ENCODE results near the gene CELA3B.
"Not testable (repeated sequence)": the region's sequence is repeated elsewhere in the genome, so short reads cannot be mapped to it uniquely, and the experiment has no call there.

Gene CELA3B

DNA sequence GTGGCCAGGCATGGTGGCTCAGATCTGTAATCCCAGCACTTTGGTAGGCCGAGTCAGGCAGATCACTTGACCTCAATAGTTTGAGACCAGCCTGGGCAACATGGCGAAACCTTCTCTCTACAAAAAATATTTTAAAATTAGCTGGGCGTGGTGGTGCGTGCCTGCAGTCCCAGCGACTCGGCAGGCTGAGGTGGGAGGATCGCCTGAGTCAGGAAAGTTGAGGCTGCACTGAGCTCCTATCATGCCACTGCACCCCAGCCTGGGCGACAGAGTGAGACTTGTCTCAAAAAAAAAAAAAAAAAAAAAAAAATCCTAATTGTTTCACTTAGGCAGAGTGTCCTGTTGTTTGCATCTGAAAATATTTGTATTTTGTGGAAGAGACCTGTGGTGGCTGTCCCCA is 17.9 kb downstream of the CELA3B start:
- DNase-seq (ENCODE audit: low spot score); in situ Hi-C loops (cut with MboI; ENCODE audit: low sequenced_read_pairs, unreplicated experiment): not testable (repeated sequence)

GRCh38 chr1:21996663-21996970 is 19.8 kb downstream of the CELA3B start:
- DNase-seq (ENCODE audit: low spot score); in situ Hi-C loops (cut with MboI; ENCODE audit: low sequenced_read_pairs, unreplicated experiment): not testable (repeated sequence)

GRCh38 chr1:21997891-21998623 is 21.2 kb downstream of the CELA3B start:
- in situ Hi-C loops (cut with MboI; ENCODE audit: low sequenced_read_pairs, unreplicated experiment); DNase-seq (ENCODE audit: low spot score): not testable (repeated sequence)

DNA sequence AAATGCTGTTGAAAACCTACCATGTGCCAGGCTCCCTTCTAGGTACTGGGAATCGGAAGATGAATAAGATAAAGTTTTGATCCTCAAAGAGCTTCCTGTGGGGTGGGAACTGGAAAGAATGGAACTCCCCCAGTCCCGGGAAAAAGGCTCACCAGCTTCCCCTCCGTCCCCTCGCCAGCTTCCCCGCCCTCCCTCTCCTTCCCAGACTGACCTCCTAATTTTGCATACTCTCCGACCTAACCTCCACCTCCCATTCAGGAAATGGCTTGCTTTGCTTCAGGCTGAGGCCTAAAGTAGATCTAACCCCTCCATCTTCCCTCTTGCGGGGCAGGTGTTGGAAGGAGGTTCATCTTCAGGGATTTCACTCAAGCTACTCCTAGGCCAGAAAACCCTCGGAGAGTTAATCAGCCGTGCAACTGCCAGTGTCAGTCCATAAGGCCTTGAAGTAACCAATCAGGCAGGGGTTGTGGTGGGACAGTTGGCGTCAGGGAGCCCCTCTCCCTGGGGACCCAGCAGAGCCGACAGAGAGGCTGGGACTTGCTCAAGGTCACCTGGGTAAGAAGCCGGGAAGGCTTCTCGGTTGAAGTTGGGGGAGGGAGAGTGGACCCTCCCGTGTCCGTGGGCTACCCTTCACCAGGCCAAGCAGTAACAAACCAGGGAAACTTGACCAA is 21.9 kb downstream of the CELA3B start:
- DNase-seq (ENCODE audit: low spot score); in situ Hi-C loops (cut with MboI; ENCODE audit: low sequenced_read_pairs, unreplicated experiment): not testable (repeated sequence)

GRCh38 chr1:21999645-22000044 is 22.8 kb downstream of the CELA3B start:
- in situ Hi-C loops (cut with MboI; ENCODE audit: low sequenced_read_pairs, unreplicated experiment); DNase-seq (ENCODE audit: low spot score): not testable (repeated sequence)

DNA sequence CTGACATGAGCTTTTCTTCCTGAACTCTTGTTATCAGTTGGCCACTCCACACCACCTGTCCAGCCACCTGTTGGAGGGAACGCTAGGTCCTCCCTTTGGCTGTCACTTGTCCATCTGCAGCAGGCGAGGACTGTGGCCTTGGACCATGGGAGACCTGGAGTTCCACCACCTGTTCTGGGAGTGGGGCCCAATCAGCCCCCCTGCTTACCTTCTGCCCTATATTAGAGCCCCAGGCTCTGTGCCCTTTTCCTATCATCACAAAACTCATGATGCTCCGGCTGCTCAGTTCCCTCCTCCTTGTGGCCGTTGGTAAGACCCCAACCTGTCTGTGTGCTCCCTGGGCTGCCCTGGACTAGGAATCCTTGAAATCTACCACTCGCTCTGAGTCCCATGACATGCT is 24.6 kb downstream of the CELA3B start, which contains the start of gene CELA3A:
CELA3A (plus strand) TSS at position 249 of the 400 bp plus-strand sequence; CDS start at position 267, 18 bp downstream.
- no peak for DNase-seq (ENCODE audit: low spot score)
- in situ Hi-C loops (cut with MboI; ENCODE audit: low sequenced_read_pairs, unreplicated experiment), result no loop called here
- no peak for TF ChIP-seq CTCF (IDR thresholded peaks at IDR 0.05; ENCODE audit: borderline replicate concordance, control extremely low read depth, extremely low read depth, insufficient read depth, missing control alignments)

DNA sequence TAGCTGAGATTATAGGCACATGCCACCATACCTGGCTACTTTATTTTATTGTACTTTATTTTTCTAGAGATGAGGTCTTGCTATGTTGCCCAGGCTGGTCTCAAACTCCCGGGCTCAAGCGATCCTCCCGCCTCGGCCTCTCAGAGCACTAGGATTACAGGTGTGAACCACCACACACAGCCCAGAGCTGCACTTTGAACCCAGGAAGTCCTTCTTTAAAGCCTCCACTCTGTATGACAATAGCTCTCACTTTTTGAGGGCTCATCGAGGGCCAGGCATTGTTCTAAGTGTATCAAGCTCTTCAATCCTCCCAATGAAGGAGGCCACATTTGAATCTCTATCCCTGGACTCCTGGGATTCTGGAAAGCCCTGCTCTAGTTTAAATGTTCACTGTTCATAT is 25.6 kb downstream of the CELA3B start:
- in situ Hi-C loops (cut with MboI; ENCODE audit: low sequenced_read_pairs, unreplicated experiment); DNase-seq (ENCODE audit: low spot score): not testable (repeated sequence)

- DNase-seq (ENCODE audit: low spot score); in situ Hi-C loops (cut with MboI; ENCODE audit: low sequenced_read_pairs, unreplicated experiment): not testable (repeated sequence)
Observed at GRCh38 chr1:22002875-22003274, 26.1 kb downstream of the CELA3B start.

DNA sequence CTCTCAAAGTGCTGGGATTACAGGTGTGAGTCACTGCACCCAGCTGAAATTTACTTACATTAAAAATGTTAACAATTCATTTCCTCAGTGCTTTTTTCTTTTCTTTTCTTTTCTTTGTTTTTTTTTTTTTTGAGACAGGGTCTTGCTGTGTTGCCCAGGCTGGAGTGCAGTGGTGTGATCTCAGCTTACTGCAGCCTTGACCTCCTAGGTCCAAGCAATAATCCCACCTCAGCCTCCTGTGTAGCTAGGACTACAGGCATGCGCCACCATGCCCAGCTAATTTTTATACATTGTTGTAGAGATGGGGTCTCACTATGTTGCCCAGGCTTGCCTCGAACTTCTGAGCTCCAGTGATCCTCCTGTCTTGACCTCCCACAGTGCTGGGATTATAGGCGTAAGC is 27.1 kb downstream of the CELA3B start:
- in situ Hi-C loops (cut with MboI; ENCODE audit: low sequenced_read_pairs, unreplicated experiment); DNase-seq (ENCODE audit: low spot score): not testable (repeated sequence)

DNA sequence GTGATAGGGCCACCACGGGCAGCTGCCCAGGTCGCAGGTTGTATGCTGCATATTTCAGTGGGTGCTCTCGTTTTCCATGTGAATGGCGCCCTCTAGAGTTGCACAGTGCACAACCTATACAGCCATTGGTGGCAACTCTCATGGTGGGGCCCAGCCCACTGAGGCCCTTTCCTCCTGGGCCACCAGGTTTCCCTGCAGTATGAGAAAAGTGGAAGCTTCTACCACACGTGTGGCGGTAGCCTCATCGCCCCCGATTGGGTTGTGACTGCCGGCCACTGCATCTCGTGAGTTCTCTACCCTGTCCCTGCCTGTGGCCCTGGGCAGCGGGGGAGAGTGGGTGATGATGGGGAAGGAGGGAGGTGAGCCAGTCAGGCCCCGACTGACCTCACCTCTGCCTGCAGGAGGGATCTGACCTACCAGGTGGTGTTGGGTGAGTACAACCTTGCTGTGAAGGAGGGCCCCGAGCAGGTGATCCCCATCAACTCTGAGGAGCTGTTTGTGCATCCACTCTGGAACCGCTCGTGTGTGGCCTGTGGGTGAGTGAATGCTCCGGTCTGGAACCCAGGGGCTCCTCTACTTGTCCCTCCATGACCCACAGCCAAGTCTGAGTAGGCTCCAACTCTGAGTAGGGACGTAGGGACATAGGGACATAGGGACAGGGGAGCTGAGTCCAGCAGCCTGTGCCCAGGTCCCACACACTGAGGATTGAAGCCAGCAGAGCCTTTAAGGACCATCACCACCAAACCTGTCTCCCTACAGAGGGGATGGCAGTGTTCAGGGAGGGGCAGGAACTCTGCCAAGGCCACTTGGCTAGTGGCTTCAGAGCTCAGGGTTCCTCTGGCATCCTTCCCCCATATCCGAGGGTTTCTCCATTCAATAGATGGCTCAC is 28.7 kb downstream of the CELA3B start:
- in situ Hi-C loops (cut with MboI; ENCODE audit: low sequenced_read_pairs, unreplicated experiment), result not testable (repeated sequence)

GRCh38 chr1:22006736-22007135 is 29.9 kb downstream of the CELA3B start:
- DNase-seq (ENCODE audit: low spot score); in situ Hi-C loops (cut with MboI; ENCODE audit: low sequenced_read_pairs, unreplicated experiment): not testable (repeated sequence)

More for the DNA sequence above, 28.7 kb downstream of the CELA3B start:
- not testable (repeated sequence) for DNase-seq (ENCODE audit: low spot score)

DNA sequence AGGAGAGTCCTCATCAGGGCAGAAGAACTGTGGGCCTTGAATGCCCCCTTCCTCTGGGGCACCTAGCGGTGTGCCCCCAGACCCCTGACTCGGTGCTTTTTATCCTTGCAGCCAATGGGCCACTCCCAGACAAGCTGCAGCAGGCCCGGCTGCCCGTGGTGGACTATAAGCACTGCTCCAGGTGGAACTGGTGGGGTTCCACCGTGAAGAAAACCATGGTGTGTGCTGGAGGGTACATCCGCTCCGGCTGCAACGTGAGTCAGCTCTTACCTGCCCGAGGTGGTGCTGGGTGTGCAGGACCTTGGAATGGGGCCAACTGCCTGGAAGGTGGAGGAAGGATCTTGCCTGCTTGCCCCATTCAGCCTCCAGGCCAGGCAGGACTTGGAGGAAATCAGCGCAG is 30.4 kb downstream of the CELA3B start:
- in situ Hi-C loops (cut with MboI; ENCODE audit: low sequenced_read_pairs, unreplicated experiment), result not testable (repeated sequence)

DNA sequence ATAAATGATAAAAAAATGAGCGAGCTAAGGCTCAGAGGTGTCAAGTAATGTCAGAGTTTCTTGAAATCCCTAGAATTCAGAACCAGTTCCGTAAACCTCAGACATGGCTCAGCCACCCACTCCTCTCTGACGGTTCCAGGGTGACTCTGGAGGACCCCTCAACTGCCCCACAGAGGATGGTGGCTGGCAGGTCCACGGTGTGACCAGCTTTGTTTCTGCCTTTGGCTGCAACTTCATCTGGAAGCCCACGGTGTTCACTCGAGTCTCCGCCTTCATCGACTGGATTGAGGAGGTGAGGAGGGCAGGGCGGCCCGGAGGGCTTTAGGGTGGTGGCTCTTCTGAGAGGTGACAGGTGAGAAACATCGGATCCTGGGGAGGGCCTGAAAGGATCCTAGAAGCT is 32.7 kb downstream of the CELA3B start:
- DNase-seq (ENCODE audit: low spot score); in situ Hi-C loops (cut with MboI; ENCODE audit: low sequenced_read_pairs, unreplicated experiment): not testable (repeated sequence)

More for the DNA sequence above, 30.4 kb downstream of the CELA3B start:
- DNase-seq (ENCODE audit: low spot score), result not testable (repeated sequence)

- in situ Hi-C loops (cut with MboI; ENCODE audit: low sequenced_read_pairs, unreplicated experiment); DNase-seq (ENCODE audit: low spot score): not testable (repeated sequence)
Observed at GRCh38 chr1:22012752-22013151, 35.9 kb downstream of the CELA3B start.

- in situ Hi-C loops (cut with MboI; ENCODE audit: low sequenced_read_pairs, unreplicated experiment); DNase-seq (ENCODE audit: low spot score): not testable (repeated sequence)
Observed at GRCh38 chr1:22014575-22015206, 37.9 kb downstream of the CELA3B start.

All from GM13976 (cell line).